ENCODE results near the gene API5.
"Not testable (repeated sequence)": the region's sequence is repeated elsewhere in the genome, so short reads cannot be mapped to it uniquely, and the experiment has no call there.

The API5 gene

DNA sequence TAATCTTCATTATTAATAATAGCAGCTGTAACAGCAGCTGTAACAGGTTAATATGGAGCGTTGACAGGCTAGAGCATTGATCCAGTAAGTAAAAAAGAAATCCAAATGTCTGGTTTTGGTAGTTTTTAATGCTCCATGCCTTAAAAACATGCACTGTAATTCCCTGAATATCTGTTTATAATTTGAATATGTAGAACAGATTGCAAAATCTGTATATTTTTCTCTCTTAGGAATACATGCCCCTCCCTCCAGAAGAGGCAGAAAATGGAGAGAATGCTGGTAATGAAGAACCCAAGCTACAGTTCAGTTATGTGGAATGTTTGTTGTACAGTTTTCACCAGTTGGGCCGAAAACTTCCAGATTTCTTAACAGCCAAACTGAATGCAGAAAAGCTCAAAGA lies 16.7 kb downstream of the API5 start:
- no peak for TF ChIP-seq CTCF (IDR thresholded peaks at IDR 0.05; ENCODE audit: extremely low read depth, missing control alignments)
- no peak for DNase-seq (ENCODE audit: low spot score)

DNA sequence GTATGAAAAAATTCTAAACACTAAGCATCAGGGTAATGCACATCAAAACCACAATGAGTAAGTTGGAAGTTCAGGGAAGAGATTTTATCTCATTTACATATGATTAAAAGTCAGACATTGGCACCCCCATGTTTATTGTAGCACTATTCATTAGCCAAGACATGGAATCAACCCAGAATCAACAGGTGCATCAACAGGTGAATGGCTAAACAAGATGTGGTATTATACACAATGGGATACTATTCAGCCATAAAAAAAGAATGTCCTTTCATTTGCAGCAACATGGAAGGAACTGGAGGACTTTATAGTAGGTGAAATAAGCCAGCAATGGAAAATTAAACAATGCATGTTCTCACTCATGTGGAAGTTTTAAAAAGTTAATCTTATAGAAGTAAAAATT lies 29.4 kb downstream of the API5 start:
- TF ChIP-seq CTCF (IDR thresholded peaks at IDR 0.05; ENCODE audit: extremely low read depth, missing control alignments), result no peak
- DNase-seq (ENCODE audit: low spot score), result no peak

DNA sequence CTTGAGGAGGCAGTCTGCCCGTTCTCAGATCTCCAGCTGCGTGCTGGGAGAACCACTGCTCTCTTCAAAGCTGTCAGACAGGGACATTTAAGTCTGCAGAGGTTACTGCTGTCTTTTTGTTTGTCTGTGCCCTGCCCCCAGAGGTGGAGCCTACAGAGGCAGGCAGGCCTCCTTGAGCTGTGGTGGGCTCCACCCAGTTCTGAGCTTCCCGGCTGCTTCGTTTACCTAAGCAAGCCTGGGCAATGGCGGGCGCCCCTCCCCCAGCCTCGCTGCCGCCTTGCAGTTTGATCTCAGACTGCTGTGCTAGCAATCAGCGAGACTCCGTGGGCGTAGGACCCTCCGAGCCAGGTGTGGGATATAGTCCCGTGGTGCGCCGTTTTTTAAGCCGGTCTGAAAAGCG lies 39.6 kb downstream of the API5 start:
- DNase-seq (ENCODE audit: low spot score), result not testable (repeated sequence)

DNA sequence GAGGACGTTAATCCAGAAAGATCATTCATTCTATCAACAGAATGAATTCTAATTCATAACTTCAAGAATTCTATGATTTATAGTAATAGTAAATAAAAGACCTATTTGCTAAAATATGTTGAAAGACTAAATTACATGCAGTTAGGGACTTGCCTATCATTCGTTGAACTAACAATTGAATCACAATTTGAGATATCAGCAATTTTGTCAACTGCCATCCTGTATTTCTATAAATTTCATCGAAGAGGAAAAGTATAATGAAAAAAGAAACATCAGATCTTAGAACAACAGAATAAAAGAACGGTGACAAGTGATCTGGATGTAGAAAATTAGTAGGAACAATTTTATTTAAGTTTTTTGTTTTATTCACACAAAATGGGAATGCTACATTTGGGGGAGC lies 42.5 kb downstream of the API5 start:
- no peak for DNase-seq (ENCODE audit: low spot score)
- TF ChIP-seq CTCF (IDR thresholded peaks at IDR 0.05; ENCODE audit: extremely low read depth, missing control alignments), result no peak

DNA sequence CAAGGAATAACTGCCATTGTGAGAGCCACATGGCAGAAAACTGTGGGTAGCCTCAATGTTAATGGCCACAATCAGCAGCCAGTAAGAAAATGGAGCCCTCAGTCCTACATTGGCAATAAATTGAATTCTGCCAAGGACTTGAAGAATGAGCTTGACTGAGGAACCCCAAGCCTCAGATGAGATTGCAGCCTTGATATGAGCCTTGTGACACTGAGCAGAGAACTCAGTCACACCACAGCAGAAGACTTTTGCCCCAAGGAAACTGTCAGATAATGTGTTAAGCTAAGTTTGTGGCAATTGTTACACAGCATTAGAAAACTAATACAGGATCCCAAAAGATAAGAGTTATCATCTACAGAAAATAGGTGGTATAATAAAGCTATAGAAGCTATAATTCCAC lies 44.5 kb downstream of the API5 start:
- no peak for TF ChIP-seq CTCF (IDR thresholded peaks at IDR 0.05; ENCODE audit: extremely low read depth, missing control alignments)
- no peak for DNase-seq (ENCODE audit: low spot score)

DNA sequence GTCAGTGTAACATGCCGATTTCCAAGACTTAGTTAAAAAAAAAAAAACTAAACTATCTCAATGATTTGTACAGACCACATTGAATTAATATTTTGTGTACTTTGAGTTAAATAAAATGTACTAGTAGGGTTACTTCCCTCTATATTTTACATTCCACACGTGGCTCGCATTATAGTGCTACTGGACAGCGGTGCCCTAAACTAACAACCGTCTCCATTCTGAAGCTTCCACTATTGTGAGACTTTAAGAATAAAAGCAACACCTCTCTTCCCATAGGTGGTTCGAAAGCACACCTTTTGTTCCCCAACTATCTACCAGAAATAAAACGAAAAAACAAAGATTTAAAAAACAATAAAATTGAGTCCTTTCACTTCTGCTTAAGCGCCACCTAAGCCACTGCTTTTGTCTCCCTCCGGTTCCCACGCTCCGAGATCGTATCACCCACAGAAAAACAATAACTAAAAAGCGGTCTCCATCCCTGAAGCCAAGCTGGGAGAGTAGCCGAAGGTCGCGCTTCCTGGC lies 46.5 kb downstream of the API5 start:
- no peak for DNase-seq (ENCODE audit: low spot score)
- TF ChIP-seq CTCF (IDR thresholded peaks at IDR 0.05; ENCODE audit: extremely low read depth, missing control alignments), result no peak

DNA sequence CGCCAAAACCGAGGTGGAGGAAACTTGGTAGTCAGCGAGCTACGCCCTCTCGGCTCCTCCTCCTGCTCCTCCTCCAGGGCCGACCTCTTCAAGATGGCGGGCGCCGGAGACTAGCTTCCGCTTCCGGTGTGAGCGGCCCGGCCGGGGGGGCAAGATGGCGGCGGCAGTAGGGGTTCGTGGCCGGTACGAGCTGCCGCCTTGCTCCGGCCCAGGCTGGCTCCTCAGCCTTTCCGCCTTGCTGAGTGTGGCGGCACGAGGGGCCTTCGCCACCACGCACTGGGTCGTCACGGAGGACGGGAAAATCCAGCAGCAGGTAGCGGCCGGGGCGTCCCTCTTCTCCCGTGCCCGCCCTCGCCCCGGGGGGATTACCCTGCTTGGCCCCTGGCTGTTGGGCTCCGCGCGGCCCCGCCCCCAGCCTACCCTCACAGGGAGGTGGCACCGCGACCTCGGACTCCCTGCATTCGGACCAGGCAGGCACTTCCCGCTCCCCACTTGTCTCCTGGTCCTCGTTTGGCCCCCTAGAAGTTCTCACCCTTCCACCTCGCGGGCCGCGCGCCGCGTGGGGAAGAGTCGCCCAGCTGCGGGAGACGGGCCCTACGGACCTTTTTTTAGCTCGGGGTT lies 47.1 kb downstream of the API5 start, which contains the start of gene TTC17:
Gene TTC17 (plus strand): TSS at position 120 of the 621 bp plus-strand sequence. CDS start 35 bp downstream, at position 155.
- TF ChIP-seq CTCF (IDR thresholded peaks at IDR 0.05; ENCODE audit: extremely low read depth, missing control alignments), result no peak
- peak; percentile 92 for DNase-seq (ENCODE audit: low spot score)

DNA sequence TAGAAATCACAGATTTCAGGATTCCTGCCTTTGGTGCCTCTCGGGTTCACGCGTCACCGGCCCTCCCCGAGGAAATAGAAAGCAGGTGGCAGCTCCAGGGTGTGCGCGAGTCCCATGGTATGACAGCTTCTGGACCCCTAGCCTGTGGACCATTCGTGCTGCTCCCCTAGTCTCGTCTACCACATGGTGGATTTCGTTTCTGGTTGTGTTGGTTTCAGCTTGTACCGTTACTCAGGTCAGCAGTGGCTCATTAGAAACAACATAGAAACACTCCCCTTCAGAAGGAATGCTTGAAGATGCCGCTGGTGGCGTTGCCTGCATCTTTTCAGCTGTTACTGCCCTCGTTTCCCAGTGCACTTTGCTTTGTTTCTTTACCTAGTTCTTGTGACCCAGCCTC lies 47.6 kb downstream of the API5 start:
- DNase-seq (ENCODE audit: low spot score), result peak; percentile 39
- TF ChIP-seq CTCF (IDR thresholded peaks at IDR 0.05; ENCODE audit: extremely low read depth, missing control alignments), result no peak

Data from GM20000 (cell line).